ENCODE measurements around the gene DIS3L2. TPM values are rescaled to one million over a fixed set of nuclear protein-coding genes. Genes with fewer than 3 reads are reported as not detected.
"Not testable (repeated sequence)": the region's sequence is repeated elsewhere in the genome, so short reads cannot be mapped to it uniquely, and the experiment has no call there.

Gene DIS3L2
- total RNA-seq, 1 donor from 2014 or later = 11.8 TPM

GRCh38 chr2:232321817-232322559 lies 360.5 kb downstream of the DIS3L2 start:
- no peaks in the 10 kb centered on the region for H3K36me3 ChIP-seq (ENCODE audit: control insufficient read depth, insufficient read depth, low read length)
- FAIRE-seq = peak; percentile 43
- TF ChIP-seq CTCF (IDR thresholded peaks at IDR 0.05; ENCODE audit: insufficient read depth, low read length, severe bottlenecking) = no peak
- no peaks in the 10 kb centered on the region for H3K27me3 ChIP-seq (ENCODE audit: control insufficient read depth, insufficient read depth, low read length)
- DNase-seq (ENCODE audit: low read depth) = no peak
- no peak overlapping the region for H3K4me3 ChIP-seq (ENCODE audit: low read depth, low read length)

GRCh38 chr2:232322560-232323327 lies 361.2 kb downstream of the DIS3L2 start:
- H3K27me3 ChIP-seq (ENCODE audit: control insufficient read depth, insufficient read depth, low read length) = no peaks in the 10 kb centered on the region
- no peak overlapping the region for H3K4me3 ChIP-seq (ENCODE audit: low read depth, low read length)
- FAIRE-seq (peak; percentile 23), DNase-seq (ENCODE audit: low read depth) (peak; percentile 80)
- TF ChIP-seq CTCF (IDR thresholded peaks at IDR 0.05; ENCODE audit: insufficient read depth, low read length, severe bottlenecking) = no peak
- no peaks in the 10 kb centered on the region for H3K36me3 ChIP-seq (ENCODE audit: control insufficient read depth, insufficient read depth, low read length)

- FAIRE-seq (no peak), DNase-seq (ENCODE audit: low read depth) (no peak)
- no peaks in the 10 kb centered on the region for H3K36me3 ChIP-seq (ENCODE audit: control insufficient read depth, insufficient read depth, low read length)
- H3K4me3 ChIP-seq (ENCODE audit: low read depth, low read length) = no peak overlapping the region
- TF ChIP-seq CTCF (IDR thresholded peaks at IDR 0.05; ENCODE audit: insufficient read depth, low read length, severe bottlenecking) = no peak
- H3K27me3 ChIP-seq (ENCODE audit: control insufficient read depth, insufficient read depth, low read length) = no peaks in the 10 kb centered on the region
Observed at GRCh38 chr2:232323328-232323650, 361.8 kb downstream of the DIS3L2 start.

- not testable (repeated sequence) for FAIRE-seq; H3K36me3 ChIP-seq (ENCODE audit: control insufficient read depth, insufficient read depth, low read length); DNase-seq (ENCODE audit: low read depth); H3K27me3 ChIP-seq (ENCODE audit: control insufficient read depth, insufficient read depth, low read length); H3K4me3 ChIP-seq (ENCODE audit: low read depth, low read length)
Observed at GRCh38 chr2:232323967-232324366, 362.5 kb downstream of the DIS3L2 start.

- DNase-seq (ENCODE audit: low read depth) = no peak
- no peak overlapping the region for H3K4me3 ChIP-seq (ENCODE audit: low read depth, low read length)
- TF ChIP-seq CTCF (IDR thresholded peaks at IDR 0.05; ENCODE audit: insufficient read depth, low read length, severe bottlenecking) = no peak
- no peaks in the 10 kb centered on the region for H3K27me3 ChIP-seq (ENCODE audit: control insufficient read depth, insufficient read depth, low read length)
- no peaks in the 10 kb centered on the region for H3K36me3 ChIP-seq (ENCODE audit: control insufficient read depth, insufficient read depth, low read length)
- peak; percentile 7 for FAIRE-seq
Observed at GRCh38 chr2:232324778-232325177, 363.3 kb downstream of the DIS3L2 start.

- H3K27me3 ChIP-seq (ENCODE audit: control insufficient read depth, insufficient read depth, low read length) = no peaks in the 10 kb centered on the region
- no peak for FAIRE-seq
- H3K4me3 ChIP-seq (ENCODE audit: low read depth, low read length) = no peak overlapping the region
- TF ChIP-seq CTCF (IDR thresholded peaks at IDR 0.05; ENCODE audit: insufficient read depth, low read length, severe bottlenecking) = peak; percentile 54
- no peaks in the 10 kb centered on the region for H3K36me3 ChIP-seq (ENCODE audit: control insufficient read depth, insufficient read depth, low read length)
- no peak for DNase-seq (ENCODE audit: low read depth)
Observed at GRCh38 chr2:232325324-232326273, 364.1 kb downstream of the DIS3L2 start.

GRCh38 chr2:232326274-232327104 lies 365.0 kb downstream of the DIS3L2 start:
- H3K36me3 ChIP-seq (ENCODE audit: control insufficient read depth, insufficient read depth, low read length); DNase-seq (ENCODE audit: low read depth); H3K4me3 ChIP-seq (ENCODE audit: low read depth, low read length); FAIRE-seq; H3K27me3 ChIP-seq (ENCODE audit: control insufficient read depth, insufficient read depth, low read length): not testable (repeated sequence)

Measured in bronchial epithelial cell (primary cell).